B cell (primary cell): ENCODE data around the gene CHST14. TPM values are rescaled to one million over a fixed set of nuclear protein-coding genes. Genes with fewer than 3 reads are reported as not detected.

Experiments used
- ATAC-seq: fragments of 200-7000 bp; cut with Tn5 transposase; one replicate; pipeline ENCODE4 v1.10.0; 2021; ENCODE audit warnings: low read depth, mild to moderate bottlenecking, moderate number of reproducible peaks, moderate library complexity
- CTCF ChIA-PET: fragments of 350-600 bp; sonication (Branson Sonifier 250); formaldehyde crosslinking; loops from one replicate; lab custom pipeline; 2021; ENCODE audit warnings: antibody characterized with exemption, inconsistent platforms; lab: Charles Lee
- POLR2A ChIA-PET: fragments of 350-600 bp; sonication (Branson Sonifier 250); formaldehyde crosslinking; loops from one replicate; lab custom pipeline; 2021; ENCODE audit warnings: antibody characterized with exemption; lab: Charles Lee
- DNase-seq: peaks from one replicate; pipeline ENCODE4 v3.0.0; 2013
- H2AFZ ChIP-seq: 2 replicates; pipeline ENCODE4 v1.6.1; 2012; ENCODE audit warnings: mild to moderate bottlenecking, low read depth, low read length; ENCODE audit not compliant: insufficient read depth, poor library complexity, severe bottlenecking
- H3K27ac ChIP-seq, 2 donors: 1 replicate in 1 of 2; 2 replicates in 1 of 2; pipeline ENCODE4 v1.5.1; 2012 to 2013; ENCODE audit warnings: low read length in 2 of 2, mild to moderate bottlenecking in 2 of 2, moderate library complexity in 1 of 2
- H3K27me3 ChIP-seq, 4 experiments: fragments of 200-600 bp in 1 of 4; sonication (generic) in 1 of 4; replicated peaks in 1 of 4; 1 replicate in 2 of 4; 2 replicates in 2 of 4; pipeline versions ENCODE4 v1.6.1 to v1.7.0; 2013 to 2016; ENCODE audit warnings: low read length in 3 of 4, mild to moderate bottlenecking in 2 of 4, mixed read lengths in 1 of 4, moderate library complexity in 1 of 4; ENCODE audit not compliant: insufficient read depth in 4 of 4, control insufficient read depth in 3 of 4; ENCODE audit errors: control extremely low read depth in 1 of 4
- H3K36me3 ChIP-seq, 2 experiments: replicated peaks in 1 of 2; 1 replicate in 1 of 2; 2 replicates in 1 of 2; pipeline versions ENCODE4 v1.6.1 to v1.7.1; 2013; ENCODE audit warnings: low read length in 1 of 2; ENCODE audit not compliant: insufficient read depth in 2 of 2, control insufficient read depth in 1 of 2; ENCODE audit errors: control extremely low read depth in 1 of 2, extremely low read depth in 1 of 2
- H3K4me1 ChIP-seq, 2 donors: fragments of 200-600 bp in 1 of 2; sonication (generic) in 1 of 2; 1 replicate in 1 of 2; 2 replicates in 1 of 2; pipeline versions ENCODE4 v1.5.1 to v1.6.1; 2013 to 2017; ENCODE audit warnings: low read length in 2 of 2; ENCODE audit not compliant: control insufficient read depth in 2 of 2, insufficient read depth in 2 of 2
- H3K4me2 ChIP-seq: replicated peaks from 2 replicates; pipeline ENCODE3; 2012; ENCODE audit warnings: mild to moderate bottlenecking, low read depth, low read length; ENCODE audit not compliant: poor library complexity, severe bottlenecking
- H3K4me3 ChIP-seq, 5 experiments: fragments of 200-600 bp in 1 of 5; sonication (generic) in 1 of 5; 1 replicate in 3 of 5; 2 replicates in 2 of 5; pipeline versions ENCODE4 v1.5.1 to v1.7.0; 2011 to 2016; ENCODE audit warnings: low read length in 4 of 5, mild to moderate bottlenecking in 4 of 5, low read depth in 2 of 5, control low read depth in 1 of 5, moderate library complexity in 1 of 5; ENCODE audit not compliant: insufficient read depth in 1 of 5; ENCODE audit errors: control extremely low read depth in 1 of 5, extremely low read depth in 1 of 5
- H3K79me2 ChIP-seq: fragments of 200-600 bp; sonication (generic); one replicate; pipeline ENCODE4 v1.6.0; 2016; ENCODE audit warnings: low read length; ENCODE audit not compliant: control insufficient read depth, insufficient read depth
- H3K9ac ChIP-seq: fragments of 200-600 bp; sonication (generic); 2 replicates; pipeline ENCODE4 v1.6.1; 2017; ENCODE audit warnings: mild to moderate bottlenecking, low read length, moderate library complexity
- H3K9me3 ChIP-seq, 3 donors: one replicate each; pipeline versions ENCODE4 v1.6.1 to v1.7.1; 2013; ENCODE audit warnings: low read length in 2 of 3; ENCODE audit not compliant: control insufficient read depth in 2 of 3, insufficient read depth in 1 of 3; ENCODE audit errors: control extremely low read depth in 1 of 3
- H4K20me1 ChIP-seq: 2 replicates; pipeline ENCODE4 v1.6.0; 2012; ENCODE audit warnings: mild to moderate bottlenecking, low read length; ENCODE audit not compliant: insufficient read depth, control insufficient read depth, poor library complexity, severe bottlenecking
- H3K27ac Mint-ChIP-seq: one replicate; pipeline ENCODE4 v1.8.0; 2021; ENCODE audit warnings: mixed read lengths
- H3K27me3 Mint-ChIP-seq: one replicate; pipeline ENCODE4 v1.8.0; 2021; ENCODE audit warnings: mixed read lengths
- H3K4me1 Mint-ChIP-seq: one replicate; pipeline ENCODE4 v1.8.0; 2021; ENCODE audit warnings: mixed read lengths
- H3K4me3 Mint-ChIP-seq: one replicate; pipeline ENCODE4 v1.8.0; 2021; ENCODE audit warnings: mixed read lengths
- H3K9me3 Mint-ChIP-seq: one replicate; pipeline ENCODE4 v1.8.0; 2022; ENCODE audit warnings: mixed read lengths; ENCODE audit not compliant: insufficient read depth
- CTCF ChIP-seq: fragments of 200-600 bp; IDR thresholded peaks from one replicate; pipeline ENCODE4 v1.8.0; 2022; ENCODE audit warnings: antibody characterized with exemption, mild to moderate bottlenecking
- EZH2 ChIP-seq: IDR thresholded peaks from 2 replicates; pipeline ENCODE4 v1.6.1; 2012; ENCODE audit warnings: borderline replicate concordance, low read depth, mild to moderate bottlenecking, moderate library complexity, low read length; ENCODE audit not compliant: insufficient read depth, poor library complexity, severe bottlenecking
- WGBS: methylation state at CpG from one replicate; pipeline ENCODE4 v1.1.5; 2013; ENCODE audit warnings: missing lambda C conversion rate; ENCODE audit not compliant: insufficient coverage; 5-methylcytosine and 5-hydroxymethylcytosine counted together
- intact Hi-C: fragments of 100-400 bp; cut with micrococcal nuclease; formaldehyde crosslinking; loops from one replicate; pipeline ENCODE4 v1.10.0; 2022
- polyA plus RNA-seq: library from polyadenylated mRNA; depleted of rRNA; stranded (reverse); fragments of >200 nt; gene quantifications from 2 replicates; pipeline ENCODE4 v1.2.3, GENCODE V29; 2012
- total RNA-seq, 2 donors: library from RNA; stranded (reverse); fragments of 120-200 nt in 1 of 2; gene quantifications; 1 replicate in 1 of 2; 2 replicates in 1 of 2; pipeline versions ENCODE4 v1.2.3 to v1.2.4, GENCODE V29; 2013 to 2022

Gene CHST14
- total and polyA plus RNA-seq, 2 donors (not counting 1 experiment from before 2014, with no cell fraction given): 5.7 to 16.7 TPM

DNA sequence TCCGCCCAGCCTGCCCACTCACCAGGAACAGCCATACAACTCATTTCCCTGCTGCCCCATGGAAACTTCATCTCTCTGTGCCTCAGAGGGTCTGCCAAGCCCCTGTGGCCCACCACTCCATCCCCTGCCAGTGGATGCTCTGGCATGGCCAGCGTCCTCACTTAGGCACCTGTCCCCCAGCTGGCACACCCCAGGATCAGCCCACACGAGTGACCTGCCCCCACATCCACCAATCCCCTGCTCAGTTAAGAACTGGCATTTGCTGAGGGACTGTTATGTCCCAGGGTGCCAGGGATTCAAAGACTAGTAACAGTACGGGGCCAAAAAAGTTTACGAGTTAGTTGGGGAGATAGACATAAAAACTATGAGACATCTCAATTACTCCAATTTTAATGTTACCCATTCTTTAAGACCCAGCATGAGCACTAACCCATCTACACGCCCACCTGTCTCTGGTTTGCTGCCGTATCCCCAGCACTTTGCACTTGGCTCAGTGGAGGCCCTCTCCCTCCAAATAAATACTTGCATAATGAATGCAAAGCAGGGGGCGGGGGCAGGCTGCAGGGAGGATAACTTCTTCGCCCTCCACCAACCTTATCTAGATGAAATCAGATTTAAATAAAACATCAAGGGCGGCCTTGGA is 41.6 kb upstream of the CHST14 start:
- Histone ChIP-seq H3K4me3 (no peak overlapping the region), H3K9ac (no peak overlapping the region), H3K79me2 (no peaks in the 10 kb centered on the region), H3K4me1 (no peaks in the 10 kb centered on the region), H3K9me3 (no peaks in the 10 kb centered on the region), H3K27me3 (no peaks in the 10 kb centered on the region), H4K20me1 (no peaks in the 10 kb centered on the region), H3K27ac (no peak overlapping the region), H2AFZ (no peak overlapping the region), H3K36me3 (peaks cover 0 to 2% of the 10 kb centered on the region in 2 experiments), H3K4me2 (no peak overlapping the region)
- intact Hi-C loops: loop anchor here (10.0 kb wide), 1 partner anchor 644 kb away; the partner anchor contains the start of gene FSIP1
- TF ChIP-seq CTCF (no peak), EZH2 (no peak)
- Mint-ChIP-seq H3K27ac (no peak overlapping the region), H3K4me1 (no peaks in the 10 kb centered on the region), H3K27me3 (no peaks in the 10 kb centered on the region), H3K4me3 (no peak overlapping the region), H3K9me3 (no peaks in the 10 kb centered on the region)
- ChIA-PET CTCF (interaction anchor here (2.1 kb wide), 1 partner anchor 85 kb away, joined by 7 read pairs; no protein-coding TSS in a partner anchor), POLR2A (no interaction called here)
- ATAC-seq: no peak
- 94% methylated on average over 8 of the region's 10 CpGs for WGBS
- no peak for DNase-seq

GRCh38 chr15:40430271-40430805 is 40.4 kb upstream of the CHST14 start:
- peaks cover under 1% of the 10 kb centered on the region for H3K27me3 Mint-ChIP-seq
- no peak overlapping the region for H3K27ac Mint-ChIP-seq
- no peak overlapping the region for H3K27ac ChIP-seq
- POLR2A ChIA-PET: interaction anchor here (0.6 kb wide), 1 partner anchor 10 kb away, joined by 5 read pairs; no protein-coding TSS in a partner anchor
- DNase-seq (no peak), ATAC-seq (no peak)
- no peak overlapping the region for H3K4me3 Mint-ChIP-seq
- no peaks in the 10 kb centered on the region for H3K79me2 ChIP-seq
- no peak overlapping the region for H3K9ac ChIP-seq
- H3K4me2 ChIP-seq: no peak overlapping the region
- H3K4me1 Mint-ChIP-seq: peaks cover 1% of the 10 kb centered on the region
- WGBS: 90% methylated on average over 10 of the region's 10 CpGs
- peaks cover 0 to 5% (median under 1%) of the 10 kb centered on the region in 4 experiments for H3K27me3 ChIP-seq
- intact Hi-C loops: no loop called here
- no peak overlapping the region for H3K4me3 ChIP-seq
- no peaks in the 10 kb centered on the region for H4K20me1 ChIP-seq
- H2AFZ ChIP-seq: no peak overlapping the region
- TF ChIP-seq EZH2 (no peak), CTCF (no peak)
- no peaks in the 10 kb centered on the region for H3K9me3 ChIP-seq
- no peaks in the 10 kb centered on the region for H3K9me3 Mint-ChIP-seq
- CTCF ChIA-PET: interaction anchor here (0.7 to 2.1 kb wide), 3 partner anchors 8 to 557 kb away, joined by 3 to 7 read pairs (median 3); no protein-coding TSS in a partner anchor
- peaks cover 0 to 2% of the 10 kb centered on the region in 2 experiments for H3K36me3 ChIP-seq
- H3K4me1 ChIP-seq: no peaks in the 10 kb centered on the region
